IPS-20b (cell line): ENCODE data around the gene PAN3.
A peak's percentile ranks its signal among the peaks of the same experiment; 100 is the strongest.
"Not testable (repeated sequence)": the region's sequence is repeated elsewhere in the genome, so short reads cannot be mapped to it uniquely, and the experiment has no call there.

Experiments used
- H3K27ac ChIP-seq: one replicate; pipeline ENCODE4 v1.5.1; 2013; ENCODE audit warnings: low read length
- H3K27me3 ChIP-seq: 2 replicates; pipeline ENCODE4 v1.6.1; 2013; ENCODE audit warnings: mild to moderate bottlenecking, low read length, inconsistent platforms; ENCODE audit not compliant: insufficient read depth
- H3K36me3 ChIP-seq: 2 replicates; pipeline ENCODE4 v1.6.1; 2013; ENCODE audit warnings: low read depth, mild to moderate bottlenecking, inconsistent platforms, low read length, moderate library complexity; ENCODE audit not compliant: insufficient read depth
- H3K4me1 ChIP-seq: 2 replicates; pipeline ENCODE4 v1.6.1; 2013; ENCODE audit warnings: mild to moderate bottlenecking, control low read depth, inconsistent platforms, low read length, moderate library complexity; ENCODE audit not compliant: insufficient read depth
- H3K4me3 ChIP-seq: 2 replicates; pipeline ENCODE4 v1.5.1; 2013; ENCODE audit warnings: mild to moderate bottlenecking, low read length, inconsistent platforms
- H3K9ac ChIP-seq: 2 replicates; pipeline ENCODE4 v1.6.1; 2013; ENCODE audit warnings: low read depth, mild to moderate bottlenecking, inconsistent platforms, low read length, moderate library complexity
- H3K9me3 ChIP-seq: 2 replicates; pipeline ENCODE4 v1.6.1; 2013; ENCODE audit warnings: mild to moderate bottlenecking, low read depth, low read length, inconsistent platforms; ENCODE audit not compliant: insufficient read depth

PAN3 gene

DNA sequence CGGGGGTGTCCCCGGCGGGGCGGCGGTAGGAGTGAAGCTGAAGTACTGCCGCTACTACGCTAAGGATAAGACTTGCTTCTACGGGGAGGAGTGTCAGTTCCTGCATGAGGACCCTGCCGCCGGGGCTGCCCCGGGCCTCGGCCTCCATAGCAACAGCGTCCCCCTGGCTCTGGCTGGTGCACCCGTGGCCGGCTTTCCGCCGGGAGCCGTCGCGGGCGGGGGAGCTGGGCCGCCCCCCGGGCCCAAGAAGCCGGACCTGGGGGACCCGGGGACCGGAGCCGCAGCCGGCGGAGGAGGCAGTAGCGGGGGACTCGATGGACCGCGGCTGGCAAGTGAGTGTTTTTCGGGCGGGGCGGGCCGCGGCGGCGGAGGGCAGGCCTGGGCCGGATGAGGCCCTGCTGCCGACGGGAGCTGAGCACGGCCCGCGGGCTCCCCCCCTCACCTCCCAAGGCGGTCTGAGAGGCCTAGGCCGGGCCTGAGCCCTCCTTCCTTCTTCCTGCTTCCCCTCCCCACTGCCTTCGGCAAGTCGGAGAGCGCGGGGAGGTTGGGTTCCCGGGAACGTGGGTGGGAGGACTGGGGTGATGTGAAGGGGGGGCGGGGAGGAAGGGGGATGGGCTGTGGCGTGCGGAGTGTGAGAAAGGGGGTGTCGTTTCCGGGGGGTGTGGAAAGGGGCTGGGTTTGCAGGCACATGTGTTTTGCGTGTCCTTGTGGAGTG is 568 bp downstream of the PAN3 start:
- peak overlapping the region; percentile 10 for H3K27ac ChIP-seq

DNA sequence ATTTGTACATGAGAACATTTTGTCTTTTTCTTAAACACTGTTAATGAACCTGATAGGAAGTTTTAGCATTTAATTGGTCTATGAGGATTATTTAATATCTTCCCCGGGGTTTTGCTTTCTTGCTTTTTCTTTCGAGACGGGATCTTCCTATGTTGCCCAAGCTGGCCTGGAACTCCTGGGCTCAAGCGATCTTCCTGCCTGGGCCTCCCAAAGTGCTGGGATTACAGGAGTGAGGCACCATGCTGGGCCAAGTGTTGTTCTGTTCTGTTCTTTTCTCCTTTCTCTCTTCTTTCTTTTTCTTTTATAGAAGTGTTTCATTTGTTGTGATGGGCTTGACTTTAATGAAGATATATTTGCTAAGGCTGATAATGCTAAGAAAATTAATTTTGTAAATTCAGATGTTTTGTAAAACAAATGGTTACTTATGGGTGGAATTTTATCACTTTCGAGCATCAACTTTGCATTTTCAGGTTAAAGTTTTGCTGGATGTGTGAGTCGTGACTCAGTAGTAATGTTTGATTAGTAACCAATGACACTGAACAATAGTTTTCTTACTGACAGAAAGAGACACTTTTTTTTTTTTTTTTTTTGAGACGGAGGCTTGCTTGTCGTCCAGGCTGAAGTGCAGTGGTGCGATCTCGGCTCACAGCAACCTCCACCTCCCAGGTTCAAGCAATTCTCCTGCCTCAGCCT is 2.2 kb downstream of the PAN3 start:
- Histone ChIP-seq H3K9me3 (no peaks in the 10 kb centered on the region), H3K36me3 (no peaks in the 10 kb centered on the region), H3K27me3 (no peaks in the 10 kb centered on the region), H3K4me1 (peaks cover 15% of the 10 kb centered on the region), H3K4me3 (peak overlapping the region; percentile 82), H3K27ac (no peak overlapping the region), H3K9ac (peak overlapping the region; percentile 92; the same call in 1 of the 2 replicates)

More for the DNA sequence above, 568 bp downstream of the PAN3 start:
- Histone ChIP-seq H3K27me3 (no peaks in the 10 kb centered on the region), H3K9ac (peak overlapping the region; percentile 92; the same call in 1 of the 2 replicates), H3K9me3 (no peaks in the 10 kb centered on the region), H3K4me1 (peaks cover 15% of the 10 kb centered on the region), H3K4me3 (peak overlapping the region; percentile 82), H3K36me3 (no peaks in the 10 kb centered on the region)

GRCh38 chr13:28141542-28141941 is 3.2 kb downstream of the PAN3 start:
- not testable (repeated sequence) for H3K9me3 ChIP-seq, H3K27ac ChIP-seq, H3K36me3 ChIP-seq, H3K27me3 ChIP-seq
- Histone ChIP-seq H3K4me3 (peak overlapping the region; percentile 48; the same call in 1 of the 2 replicates), H3K9ac (peak overlapping the region; percentile 7; the same call in 1 of the 2 replicates), H3K4me1 (peaks cover 15% of the 10 kb centered on the region)

DNA sequence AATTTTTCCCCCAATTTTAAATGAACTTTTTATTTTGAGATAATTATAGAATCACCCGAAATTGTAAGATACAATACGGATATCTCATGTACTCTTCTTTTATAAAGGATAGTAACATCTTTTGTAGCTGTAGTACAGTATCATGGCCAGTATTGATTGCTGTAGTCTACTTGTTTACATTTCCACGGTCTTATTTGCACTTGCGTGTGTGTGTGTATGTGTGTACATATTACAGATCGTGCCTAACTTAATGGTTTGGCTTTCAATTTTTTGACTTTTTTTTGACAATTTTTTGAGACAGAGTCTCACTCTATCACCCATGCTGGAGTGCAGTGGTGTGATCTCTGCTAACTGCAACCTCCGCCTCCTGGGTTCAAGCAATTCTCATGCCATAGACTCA is 6.7 kb downstream of the PAN3 start:
- no peaks in the 10 kb centered on the region for H3K9me3 ChIP-seq
- H3K36me3 ChIP-seq: peaks cover 3% of the 10 kb centered on the region; the same call in 1 of the 2 replicates
- no peak overlapping the region for H3K4me3 ChIP-seq
- no peak overlapping the region for H3K9ac ChIP-seq
- no peaks in the 10 kb centered on the region for H3K27me3 ChIP-seq
- H3K4me1 ChIP-seq: peaks cover 15% of the 10 kb centered on the region
- no peak overlapping the region for H3K27ac ChIP-seq

DNA sequence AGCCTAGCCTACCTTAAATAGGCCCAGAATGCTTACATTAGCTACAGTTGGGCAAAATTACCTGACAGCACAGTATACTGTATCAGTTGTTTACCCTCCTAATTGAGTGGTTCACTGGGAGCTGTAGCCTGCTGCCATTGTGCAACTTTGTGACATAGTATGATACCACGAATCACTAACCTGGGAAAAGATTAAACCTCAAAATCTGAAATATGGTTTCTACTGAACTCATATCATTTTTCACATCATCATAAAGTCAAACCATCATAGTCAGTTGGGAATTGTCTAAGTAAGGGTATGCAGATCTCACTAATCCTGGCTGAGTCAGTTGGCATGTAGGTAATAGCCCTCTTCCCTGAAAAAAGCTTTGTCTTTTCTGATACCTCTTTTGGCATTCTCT is 9.2 kb downstream of the PAN3 start:
- Histone ChIP-seq H3K4me1 (peaks cover 5% of the 10 kb centered on the region; the same call in 1 of the 2 replicates), H3K9ac (no peak overlapping the region), H3K4me3 (no peak overlapping the region), H3K27me3 (no peaks in the 10 kb centered on the region), H3K9me3 (no peaks in the 10 kb centered on the region), H3K36me3 (peaks cover 3% of the 10 kb centered on the region; the same call in 1 of the 2 replicates), H3K27ac (no peak overlapping the region)

GRCh38 chr13:28159057-28159456 is 20.7 kb downstream of the PAN3 start:
- no peaks in the 10 kb centered on the region for H3K36me3 ChIP-seq
- H3K27ac ChIP-seq: no peak overlapping the region
- H3K27me3 ChIP-seq: no peaks in the 10 kb centered on the region

DNA sequence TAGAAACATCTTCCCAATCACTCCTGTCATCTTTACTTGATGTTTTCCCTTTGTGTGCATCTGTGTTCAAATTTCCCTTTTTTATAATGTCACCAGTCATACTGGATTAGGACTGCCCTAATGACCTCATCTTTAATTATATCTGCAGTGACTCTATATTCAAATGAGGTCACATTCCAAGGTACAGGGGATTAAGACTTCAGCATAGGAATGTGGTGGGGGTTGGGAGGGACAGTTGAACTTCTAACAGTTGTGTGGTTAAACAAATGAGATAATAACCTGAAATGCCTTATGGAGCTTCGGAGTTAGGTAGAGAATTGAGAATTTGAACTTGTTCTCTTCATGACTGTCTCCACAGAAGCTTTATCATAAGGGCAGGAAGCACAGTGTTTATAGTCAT is 23.0 kb downstream of the PAN3 start:
- H3K4me3 ChIP-seq: peak overlapping the region; percentile 59
- peak overlapping the region; percentile 71 for H3K9ac ChIP-seq
- H3K27ac ChIP-seq: no peak overlapping the region
- peaks cover 6% of the 10 kb centered on the region for H3K9me3 ChIP-seq
- H3K36me3 ChIP-seq: no peaks in the 10 kb centered on the region
- no peaks in the 10 kb centered on the region for H3K27me3 ChIP-seq
- H3K4me1 ChIP-seq: peaks cover 26% of the 10 kb centered on the region; the same call in 1 of the 2 replicates

More at GRCh38 chr13:28159057-28159456, 20.7 kb downstream of the PAN3 start:
- no peak overlapping the region for H3K9ac ChIP-seq
- H3K4me3 ChIP-seq: no peak overlapping the region
- peaks cover 10% of the 10 kb centered on the region for H3K9me3 ChIP-seq
- H3K4me1 ChIP-seq: peaks cover 24% of the 10 kb centered on the region; the same call in 1 of the 2 replicates

- Histone ChIP-seq H3K9ac (no peak overlapping the region), H3K9me3 (peaks cover 4% of the 10 kb centered on the region; the same call in 1 of the 2 replicates), H3K27me3 (no peaks in the 10 kb centered on the region), H3K4me1 (peaks cover 29% of the 10 kb centered on the region; the same call in 1 of the 2 replicates), H3K36me3 (no peaks in the 10 kb centered on the region), H3K4me3 (no peak overlapping the region), H3K27ac (no peak overlapping the region)
Measured at GRCh38 chr13:28163587-28163986, 25.2 kb downstream of the PAN3 start.

DNA sequence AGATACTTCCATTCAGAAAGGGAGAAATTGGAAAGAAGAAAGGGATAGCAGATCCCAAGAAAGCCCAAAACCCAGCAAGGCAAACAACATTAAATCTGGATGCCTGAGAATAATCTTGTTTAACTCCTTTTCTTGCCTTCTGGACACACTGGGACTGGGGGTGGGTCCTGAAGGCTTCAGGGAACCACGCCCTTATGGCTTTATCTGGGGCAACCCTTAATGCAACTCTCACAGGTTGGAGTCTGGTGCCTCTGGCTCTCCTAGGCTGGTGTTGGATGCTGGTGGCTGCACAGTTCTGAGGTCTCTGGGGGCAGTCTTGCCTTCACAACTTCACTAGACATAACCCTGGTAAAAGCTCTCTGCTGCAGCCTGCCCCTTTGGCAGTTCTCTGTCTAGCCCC is 27.9 kb downstream of the PAN3 start:
- Histone ChIP-seq H3K4me1 (peaks cover 18% of the 10 kb centered on the region; the same call in 1 of the 2 replicates), H3K27ac (no peak overlapping the region), H3K4me3 (no peak overlapping the region), H3K36me3 (no peaks in the 10 kb centered on the region; the same call in 1 of the 2 replicates), H3K9me3 (no peaks in the 10 kb centered on the region), H3K27me3 (no peaks in the 10 kb centered on the region), H3K9ac (no peak overlapping the region)

DNA sequence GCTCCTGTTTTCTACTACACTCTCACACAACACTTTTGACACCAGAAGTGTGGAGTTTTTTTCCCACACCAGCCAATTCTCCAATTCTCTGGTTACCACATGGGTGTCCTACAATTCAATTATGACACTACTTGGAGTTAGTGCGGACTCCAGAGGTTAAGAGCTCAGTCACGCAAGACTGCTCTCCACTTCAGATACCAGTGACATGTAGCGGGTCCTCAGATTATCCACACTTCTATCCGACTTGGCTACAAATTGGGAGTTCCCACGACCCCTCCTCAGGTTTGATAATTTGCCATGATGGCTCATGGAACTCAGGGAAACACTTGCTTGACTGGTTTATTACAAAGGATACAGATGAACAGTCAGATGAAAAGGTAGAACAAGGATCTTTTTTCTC is 32.9 kb downstream of the PAN3 start:
- Histone ChIP-seq H3K9me3 (no peaks in the 10 kb centered on the region), H3K4me3 (no peak overlapping the region)

DNA sequence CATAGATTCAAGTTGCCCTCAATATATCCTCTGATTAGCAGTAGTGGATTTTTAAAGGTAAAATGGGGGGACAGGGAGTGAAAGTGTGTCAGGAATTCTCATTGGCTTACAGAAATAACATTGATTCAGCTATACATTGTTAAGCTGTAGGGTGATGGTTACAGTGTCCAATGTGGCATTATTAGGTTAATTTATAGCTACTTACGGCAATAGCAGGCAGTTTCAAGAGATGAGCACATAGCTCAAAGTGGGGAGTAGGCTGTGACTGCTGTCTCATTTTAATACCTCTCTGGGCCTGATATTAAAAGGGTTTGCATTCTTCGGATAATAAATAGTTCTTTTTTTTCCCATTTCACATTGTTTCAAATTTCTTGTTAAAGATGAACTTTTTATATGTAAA is 34.6 kb downstream of the PAN3 start:
- Histone ChIP-seq H3K36me3 (peaks cover 38% of the 10 kb centered on the region), H3K27ac (no peak overlapping the region), H3K9ac (no peak overlapping the region), H3K27me3 (no peaks in the 10 kb centered on the region), H3K4me3 (no peak overlapping the region), H3K4me1 (no peaks in the 10 kb centered on the region; the same call in 1 of the 2 replicates), H3K9me3 (no peaks in the 10 kb centered on the region)

More for the DNA sequence above, 32.9 kb downstream of the PAN3 start:
- H3K27me3 ChIP-seq: no peaks in the 10 kb centered on the region
- no peak overlapping the region for H3K27ac ChIP-seq
- H3K9ac ChIP-seq: no peak overlapping the region
- peaks cover 4% of the 10 kb centered on the region; the same call in 1 of the 2 replicates for H3K4me1 ChIP-seq
- peaks cover 23% of the 10 kb centered on the region for H3K36me3 ChIP-seq
